Endodermal cell (in vitro differentiated cells): ENCODE data around the gene KHDC3L. TPM values are rescaled to one million over a fixed set of nuclear protein-coding genes. Genes with fewer than 3 reads are reported as not detected.
"Not testable (repeated sequence)": the region's sequence is repeated elsewhere in the genome, so short reads cannot be mapped to it uniquely, and the experiment has no call there.

Experiments used
- DNase-seq: peaks from one replicate; pipeline ENCODE4 v3.0.0-alpha.2; 2017
- H3K27ac ChIP-seq: 2 replicates; pipeline ENCODE4 v1.5.1; 2013; ENCODE audit warnings: mild to moderate bottlenecking, low read depth, low read length, moderate library complexity
- H3K27me3 ChIP-seq: 2 replicates; pipeline ENCODE4 v1.6.1; 2013; ENCODE audit warnings: mild to moderate bottlenecking, low read length, moderate library complexity; ENCODE audit not compliant: insufficient read depth, control insufficient read depth, poor library complexity, severe bottlenecking
- H3K36me3 ChIP-seq: 2 replicates; pipeline ENCODE4 v1.7.0; 2013; ENCODE audit warnings: mild to moderate bottlenecking, low read length, moderate library complexity; ENCODE audit not compliant: control insufficient read depth, insufficient read depth
- H3K4me1 ChIP-seq: one replicate; pipeline ENCODE4 v1.7.0; 2013; ENCODE audit warnings: low read length; ENCODE audit not compliant: control insufficient read depth, insufficient read depth
- H3K4me3 ChIP-seq: 2 replicates; pipeline ENCODE4 v1.5.1; 2013; ENCODE audit warnings: mild to moderate bottlenecking, low read length, moderate library complexity
- H3K9ac ChIP-seq: 2 replicates; pipeline ENCODE4 v1.6.1; 2013; ENCODE audit warnings: mild to moderate bottlenecking, low read length, moderate library complexity; ENCODE audit not compliant: poor library complexity, severe bottlenecking; ENCODE audit errors: extremely low read depth
- H3K9me3 ChIP-seq: 2 replicates; pipeline ENCODE4 v1.6.1; 2013; ENCODE audit warnings: mild to moderate bottlenecking, low read length, moderate library complexity; ENCODE audit not compliant: control insufficient read depth
- H3K27ac Mint-ChIP-seq: 2 replicates; pipeline ENCODE4 v1.8.0; 2020; ENCODE audit warnings: mixed read lengths
- H3K27me3 Mint-ChIP-seq: 2 replicates; pipeline ENCODE4 v1.8.0; 2021; ENCODE audit warnings: mild to moderate bottlenecking, mixed read lengths; ENCODE audit not compliant: insufficient read depth
- H3K36me3 Mint-ChIP-seq: 2 replicates; pipeline ENCODE4 v1.8.0; 2020; ENCODE audit warnings: low read depth, mixed read lengths
- H3K4me1 Mint-ChIP-seq: 2 replicates; pipeline ENCODE4 v1.8.0; 2020; ENCODE audit warnings: mixed read lengths
- H3K4me3 Mint-ChIP-seq: 2 replicates; pipeline ENCODE4 v1.8.0; 2020; ENCODE audit warnings: mild to moderate bottlenecking, moderate library complexity, mixed read lengths
- H3K9me3 Mint-ChIP-seq: 2 replicates; pipeline ENCODE4 v1.8.0; 2020; ENCODE audit warnings: mild to moderate bottlenecking, mixed read lengths
- WGBS, 2 experiments: methylation state at CpG; one replicate each; pipeline versions ENCODE4 v1.1.5 to v1.1.7; 2013; ENCODE audit warnings: missing lambda C conversion rate in 2 of 2, mixed read lengths in 1 of 2; ENCODE audit not compliant: insufficient coverage in 1 of 2, insufficient read length in 1 of 2; 5-methylcytosine and 5-hydroxymethylcytosine counted together
- total RNA-seq, 2 donors: library from RNA; stranded (reverse); fragmentation: NEBNext Ultra II Directional in 1 of 2; extraction: Animal tissue kit (Norgen Biotek cat#: 25700) in 1 of 2; gene quantifications; 2 replicates in 1 of 2; 3 replicates in 1 of 2; pipeline ENCODE4 v1.2.1, GENCODE V29; 2021
- TF ChIP-seq, protein P1 (sequence below): fragments of 200-600 bp; sonication (generic); conservative IDR thresholded peaks from 2 replicates; pipeline ENCODE4 v1.5.0; 2021; ENCODE audit warnings: antibody characterized with exemption, mild to moderate bottlenecking

The KHDC3L gene
- total RNA-seq, 2 donors from 2014 or later: not detected

DNA sequence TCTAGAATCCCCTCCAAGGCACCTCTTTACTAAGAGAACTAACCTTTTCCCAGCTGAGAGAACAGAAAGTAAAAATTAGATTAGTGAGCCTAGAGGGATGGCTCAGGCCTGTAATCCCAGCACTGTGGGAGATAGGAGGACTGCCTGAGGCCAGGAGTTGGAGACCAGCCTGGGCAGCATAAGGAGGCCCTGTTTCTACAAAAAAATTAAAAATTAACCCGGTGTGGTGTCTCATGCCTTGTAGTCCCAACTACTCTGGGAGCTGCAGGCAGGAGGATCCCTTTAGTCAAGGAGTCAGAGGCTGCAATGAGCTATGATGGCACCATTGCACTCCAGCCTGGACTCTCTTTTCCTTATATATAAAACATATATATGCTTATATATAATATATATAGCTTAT lies 12.8 kb downstream of the KHDC3L start:
- H3K4me1 ChIP-seq: no peaks in the 10 kb centered on the region

DNA sequence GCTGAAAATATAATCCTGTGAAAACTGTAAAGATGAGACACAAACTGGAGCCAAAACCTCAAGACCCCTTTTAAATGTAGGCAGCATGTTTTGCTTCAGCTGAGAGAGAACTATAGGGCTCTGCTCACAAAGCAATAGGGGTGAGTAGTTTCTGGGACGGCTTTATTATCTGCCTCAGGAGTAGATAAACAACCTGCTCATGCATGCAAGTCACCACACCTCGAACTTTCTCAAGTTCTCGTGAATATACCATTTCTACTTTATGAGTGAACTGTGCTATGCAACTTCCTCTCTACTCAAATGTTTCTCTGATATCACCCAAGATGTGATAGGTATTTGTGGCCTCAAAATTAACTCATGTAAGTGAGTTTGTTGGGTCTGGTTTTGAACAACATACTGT lies 14.8 kb downstream of the KHDC3L start:
- no peaks in the 10 kb centered on the region for H3K36me3 Mint-ChIP-seq
- Histone ChIP-seq H3K9me3 (peaks cover 4% of the 10 kb centered on the region), H3K27me3 (no peaks in the 10 kb centered on the region), H3K9ac (no peak overlapping the region), H3K27ac (no peak overlapping the region), H3K36me3 (no peaks in the 10 kb centered on the region), H3K4me3 (no peak overlapping the region), H3K4me1 (no peaks in the 10 kb centered on the region)
- TF ChIP-seq, protein P1, sequence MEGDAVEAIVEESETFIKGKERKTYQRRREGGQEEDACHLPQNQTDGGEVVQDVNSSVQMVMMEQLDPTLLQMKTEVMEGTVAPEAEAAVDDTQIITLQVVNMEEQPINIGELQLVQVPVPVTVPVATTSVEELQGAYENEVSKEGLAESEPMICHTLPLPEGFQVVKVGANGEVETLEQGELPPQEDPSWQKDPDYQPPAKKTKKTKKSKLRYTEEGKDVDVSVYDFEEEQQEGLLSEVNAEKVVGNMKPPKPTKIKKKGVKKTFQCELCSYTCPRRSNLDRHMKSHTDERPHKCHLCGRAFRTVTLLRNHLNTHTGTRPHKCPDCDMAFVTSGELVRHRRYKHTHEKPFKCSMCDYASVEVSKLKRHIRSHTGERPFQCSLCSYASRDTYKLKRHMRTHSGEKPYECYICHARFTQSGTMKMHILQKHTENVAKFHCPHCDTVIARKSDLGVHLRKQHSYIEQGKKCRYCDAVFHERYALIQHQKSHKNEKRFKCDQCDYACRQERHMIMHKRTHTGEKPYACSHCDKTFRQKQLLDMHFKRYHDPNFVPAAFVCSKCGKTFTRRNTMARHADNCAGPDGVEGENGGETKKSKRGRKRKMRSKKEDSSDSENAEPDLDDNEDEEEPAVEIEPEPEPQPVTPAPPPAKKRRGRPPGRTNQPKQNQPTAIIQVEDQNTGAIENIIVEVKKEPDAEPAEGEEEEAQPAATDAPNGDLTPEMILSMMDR: no peak
- no peak overlapping the region for H3K27ac Mint-ChIP-seq
- H3K27me3 Mint-ChIP-seq: no peaks in the 10 kb centered on the region
- no peak overlapping the region for H3K4me3 Mint-ChIP-seq
- H3K4me1 Mint-ChIP-seq: no peaks in the 10 kb centered on the region
- H3K9me3 Mint-ChIP-seq: peaks cover 5% of the 10 kb centered on the region
- no peak for DNase-seq
- 93 to 100% methylated on average over 1 to 3 of the region's 3 CpGs for WGBS, 2 experiments

More for the DNA sequence above, 12.8 kb downstream of the KHDC3L start:
- H3K4me3 Mint-ChIP-seq: no peak overlapping the region
- Histone ChIP-seq H3K4me3 (no peak overlapping the region), H3K9ac (no peak overlapping the region), H3K27ac (no peak overlapping the region), H3K9me3 (peaks cover 10% of the 10 kb centered on the region), H3K36me3 (no peaks in the 10 kb centered on the region), H3K27me3 (no peaks in the 10 kb centered on the region)
- no peaks in the 10 kb centered on the region for H3K36me3 Mint-ChIP-seq
- no peak overlapping the region for H3K27ac Mint-ChIP-seq
- no peaks in the 10 kb centered on the region for H3K27me3 Mint-ChIP-seq
- 79 to 90% methylated on average over 1 of the region's 1 CpG for WGBS, 2 experiments
- H3K4me1 Mint-ChIP-seq: no peaks in the 10 kb centered on the region
- DNase-seq: no peak
- H3K9me3 Mint-ChIP-seq: peaks cover 9% of the 10 kb centered on the region
- TF ChIP-seq, protein P1: no peak

DNA sequence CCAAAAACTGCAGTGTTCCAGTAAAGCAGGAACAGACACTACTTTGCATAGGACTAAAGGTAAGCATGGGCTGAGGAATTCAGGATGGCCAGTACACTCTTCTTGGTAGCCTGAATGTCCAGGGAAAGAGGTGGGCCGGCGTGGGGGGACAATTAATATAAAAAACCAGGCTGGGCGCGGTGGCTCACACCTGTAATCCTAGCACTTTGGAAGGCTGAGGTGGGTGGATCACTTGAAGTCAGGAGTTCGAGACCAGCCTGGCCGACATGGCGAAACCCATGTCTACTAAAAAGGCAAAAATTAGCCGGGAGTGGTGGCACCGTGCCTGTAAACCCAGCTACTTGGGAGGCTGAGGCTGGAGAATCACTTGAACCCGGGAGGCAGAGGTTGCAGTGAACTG lies 19.1 kb downstream of the KHDC3L start:
- H3K4me3 Mint-ChIP-seq, H3K4me1 Mint-ChIP-seq, H3K9me3 Mint-ChIP-seq, H3K27me3 Mint-ChIP-seq, H3K36me3 Mint-ChIP-seq, DNase-seq, H3K27ac Mint-ChIP-seq, H3K27me3 ChIP-seq, H3K36me3 ChIP-seq, H3K4me1 ChIP-seq, H3K9ac ChIP-seq, H3K4me3 ChIP-seq, H3K27ac ChIP-seq, H3K9me3 ChIP-seq: not testable (repeated sequence)
- WGBS, 2 experiments: 92 to 93% methylated on average over 8 to 10 of the region's 10 CpGs

DNA sequence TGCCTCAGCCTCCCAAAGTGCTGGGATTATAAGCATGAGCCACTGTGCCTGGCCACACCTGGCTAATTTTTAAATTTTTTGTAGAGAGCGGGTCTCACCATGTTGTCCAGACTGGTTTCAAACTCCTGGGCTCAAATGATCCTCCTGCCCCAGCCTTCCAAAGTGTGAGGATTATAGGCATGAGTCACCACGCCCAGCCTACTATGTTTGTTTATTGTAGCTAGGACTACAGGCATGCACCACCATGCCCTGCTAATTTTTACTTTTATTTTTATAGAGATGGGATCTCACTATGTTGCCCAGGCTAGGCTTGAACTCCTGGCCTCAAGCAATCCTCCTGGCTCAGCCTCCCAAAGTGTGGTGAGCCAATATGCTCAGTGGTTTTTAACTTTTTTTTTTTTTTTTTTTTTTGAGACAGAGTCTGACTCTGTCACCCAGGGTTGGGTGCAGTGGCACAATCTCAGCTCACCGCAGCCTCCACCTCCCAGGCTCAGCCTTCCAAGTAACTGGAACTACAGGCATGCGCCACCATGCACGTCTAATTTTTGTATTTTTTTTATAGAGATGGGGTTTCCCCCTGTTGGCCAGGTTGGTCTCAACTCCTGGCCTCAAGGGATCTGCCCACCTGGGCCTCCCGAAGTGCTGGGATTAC lies 20.1 kb downstream of the KHDC3L start:
- Histone ChIP-seq H3K9ac (no peak overlapping the region), H3K9me3 (no peaks in the 10 kb centered on the region), H3K4me3 (no peak overlapping the region), H3K4me1 (no peaks in the 10 kb centered on the region), H3K27me3 (no peaks in the 10 kb centered on the region), H3K27ac (no peak overlapping the region), H3K36me3 (no peaks in the 10 kb centered on the region)
- Mint-ChIP-seq H3K36me3 (no peaks in the 10 kb centered on the region), H3K27me3 (no peaks in the 10 kb centered on the region), H3K9me3 (no peaks in the 10 kb centered on the region), H3K27ac (no peak overlapping the region), H3K4me3 (no peak overlapping the region), H3K4me1 (no peaks in the 10 kb centered on the region)
- no peak for DNase-seq
- 85 to 93% methylated on average over 2 to 6 of the region's 6 CpGs for WGBS, 2 experiments
- TF ChIP-seq, protein P1: peak; percentile 14
